ENCODE data around the gene CACHD1. TPM values are rescaled to one million over a fixed set of nuclear protein-coding genes. Genes with fewer than 3 reads are reported as not detected.

The CACHD1 gene
- polyA plus RNA-seq, 2 of the 4 experiments (the other 2 are of a cell fraction): 0.72 to 1.6 TPM

DNA sequence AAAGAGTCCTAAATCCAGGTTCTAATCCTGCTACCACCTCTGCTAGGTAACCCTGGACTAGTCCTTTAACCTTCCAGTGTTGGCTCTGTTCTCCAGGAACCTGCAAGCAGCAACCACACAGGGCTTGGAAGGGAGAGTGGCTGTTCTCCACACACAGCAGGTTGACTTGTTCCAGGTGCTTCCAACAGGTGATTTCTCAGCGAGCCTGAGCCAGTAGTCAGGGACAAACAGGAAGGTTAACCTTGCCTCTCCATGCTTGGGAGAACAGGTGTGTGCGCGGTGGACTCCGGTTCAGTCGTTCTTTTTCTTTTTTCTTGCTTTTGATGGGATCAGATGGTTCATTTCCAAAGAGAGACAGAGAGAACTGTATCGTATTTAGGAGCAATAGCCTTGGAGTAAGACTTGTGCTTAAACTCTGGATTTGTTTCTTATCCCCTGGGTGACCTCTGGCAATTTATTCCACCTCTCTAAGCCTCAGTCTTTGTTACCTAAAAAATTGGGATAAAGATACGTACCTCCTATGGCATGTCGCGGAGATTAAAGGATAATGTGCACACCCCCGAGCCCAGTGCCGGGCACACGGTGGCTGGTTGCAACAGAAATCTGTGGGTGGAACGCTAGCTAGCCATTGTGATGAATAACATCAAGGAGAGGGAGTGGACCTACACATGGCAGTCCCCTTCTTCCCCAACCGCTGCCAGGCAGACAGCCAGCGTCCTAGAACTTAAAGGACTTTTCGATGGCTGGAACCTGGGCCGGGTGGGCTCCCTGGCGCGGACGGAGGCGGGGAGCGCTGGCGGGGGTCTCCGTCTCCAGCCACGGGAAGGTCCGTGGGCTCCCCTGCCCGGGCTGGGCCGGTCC lies 583 bp upstream of the CACHD1 start:
- TF ChIP-seq KDM5A (IDR thresholded peaks at IDR 0.05) (no peak), SREBF2 (IDR thresholded peaks at IDR 0.05) (no peak), TP53 (CRISPR knock-in tag; IDR thresholded peaks at IDR 0.05) (no peak), ZFP36 (IDR thresholded peaks at IDR 0.05; ENCODE audit: borderline replicate concordance, partially characterized antibody) (no peak), RAD21 (conservative IDR thresholded peaks at IDR 0.05 in 1 of 2, IDR thresholded peaks at IDR 0.05 in 1 of 2) (no peak), MAFK (IDR thresholded peaks at IDR 0.05; ENCODE audit: partially characterized antibody) (no peak), SMC3 (IDR thresholded peaks at IDR 0.05) (no peak), NPAS2 (CRISPR knock-in tag; IDR thresholded peaks at IDR 0.05; ENCODE audit: borderline replicate concordance) (no peak), BHLHE40 (IDR thresholded peaks at IDR 0.05; ENCODE audit: low read depth, low read length) (no peak), EHMT2 (IDR thresholded peaks at IDR 0.05; ENCODE audit: low read depth) (no peak), JUN (IDR thresholded peaks at IDR 0.05) (no peak), FOXS1 (CRISPR knock-in tag; IDR thresholded peaks at IDR 0.05) (no peak), CBX2 (IDR thresholded peaks at IDR 0.05; ENCODE audit: borderline replicate concordance, low read depth) (no peak)
- TF ChIP-seq, protein P1, sequence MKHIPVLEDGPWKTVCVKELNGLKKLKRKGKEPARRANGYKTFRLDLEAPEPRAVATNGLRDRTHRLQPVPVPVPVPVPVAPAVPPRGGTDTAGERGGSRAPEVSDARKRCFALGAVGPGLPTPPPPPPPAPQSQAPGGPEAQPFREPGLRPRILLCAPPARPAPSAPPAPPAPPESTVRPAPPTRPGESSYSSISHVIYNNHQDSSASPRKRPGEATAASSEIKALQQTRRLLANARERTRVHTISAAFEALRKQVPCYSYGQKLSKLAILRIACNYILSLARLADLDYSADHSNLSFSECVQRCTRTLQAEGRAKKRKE (CRISPR knock-in tag; IDR thresholded peaks at IDR 0.05; ENCODE audit: low read depth): no peak
- TF ChIP-seq, protein P2, sequence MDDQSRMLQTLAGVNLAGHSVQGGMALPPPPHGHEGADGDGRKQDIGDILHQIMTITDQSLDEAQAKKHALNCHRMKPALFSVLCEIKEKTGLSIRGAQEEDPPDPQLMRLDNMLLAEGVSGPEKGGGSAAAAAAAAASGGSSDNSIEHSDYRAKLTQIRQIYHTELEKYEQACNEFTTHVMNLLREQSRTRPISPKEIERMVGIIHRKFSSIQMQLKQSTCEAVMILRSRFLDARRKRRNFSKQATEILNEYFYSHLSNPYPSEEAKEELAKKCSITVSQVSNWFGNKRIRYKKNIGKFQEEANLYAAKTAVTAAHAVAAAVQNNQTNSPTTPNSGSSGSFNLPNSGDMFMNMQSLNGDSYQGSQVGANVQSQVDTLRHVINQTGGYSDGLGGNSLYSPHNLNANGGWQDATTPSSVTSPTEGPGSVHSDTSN (IDR thresholded peaks at IDR 0.05): no peak
- H3K4me2 ChIP-seq: peak overlapping the region; percentile 93
- ATAC-seq (peak; percentile 30 to 42; a peak in 4 of 6 replicates), DNase-seq (ENCODE audit: low read depth in 1 of 2, low spot score in 1 of 2) (peak in 1 of 2 experiments; percentile 7), FAIRE-seq (no peak)
- no peaks in the 10 kb centered on the region for H3K9me3 ChIP-seq
- H3K4me3 ChIP-seq: peak overlapping the region; percentile 77
- H3K27ac ChIP-seq: peak overlapping the region; percentile 65 to 94
- H3K4me1 ChIP-seq: peaks cover 7% of the 10 kb centered on the region; the same call in 1 of the 3 replicates
- CTCF ChIA-PET: no interaction called here
- 28% methylated on average over 19 of the region's 28 CpGs for WGBS (ENCODE audit: missing lambda C conversion rate)
- POLR2A ChIA-PET: no interaction called here

DNA sequence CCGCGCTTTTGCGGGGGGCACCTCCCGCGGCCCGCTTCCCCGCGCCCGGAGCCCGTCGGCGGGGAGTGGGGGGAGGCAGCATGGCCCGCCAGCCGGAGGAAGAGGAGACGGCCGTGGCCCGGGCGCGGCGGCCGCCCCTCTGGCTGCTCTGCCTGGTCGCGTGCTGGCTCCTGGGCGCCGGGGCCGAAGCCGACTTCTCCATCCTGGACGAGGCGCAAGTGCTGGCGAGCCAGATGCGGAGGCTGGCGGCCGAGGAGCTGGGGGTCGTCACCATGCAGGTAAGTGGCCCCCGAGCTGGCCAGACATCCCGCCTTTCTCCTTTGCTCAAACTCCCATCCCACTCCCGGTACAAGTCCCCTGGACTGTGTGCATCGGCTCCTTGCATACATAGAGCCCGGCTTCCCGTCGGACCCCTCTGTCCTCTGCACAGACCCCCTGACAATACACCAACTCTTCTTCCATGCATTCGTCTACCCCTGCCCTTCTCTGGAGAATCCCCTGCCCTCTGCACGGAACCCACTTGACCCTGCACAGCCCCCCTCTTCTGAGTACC lies 812 bp downstream of the CACHD1 start:
- TF ChIP-seq HOXB13 (CRISPR knock-in tag; IDR thresholded peaks at IDR 0.05; ENCODE audit: low read depth) (no peak), ZSCAN20 (CRISPR knock-in tag; IDR thresholded peaks at IDR 0.05) (no peak), ZNF302 (CRISPR knock-in tag; IDR thresholded peaks at IDR 0.05) (no peak), SREBF2 (IDR thresholded peaks at IDR 0.05) (no peak), GATA3 (IDR thresholded peaks at IDR 0.05; ENCODE audit: borderline replicate concordance) (no peak), CBX8 (IDR thresholded peaks at IDR 0.05) (no peak), POLR2A (IDR thresholded peaks at IDR 0.05; ENCODE audit: low read length) (no peak), FOXS1 (CRISPR knock-in tag; IDR thresholded peaks at IDR 0.05) (no peak), EP300 (IDR thresholded peaks at IDR 0.05) (no peak), NFE2L2 (conservative IDR thresholded peaks at IDR 0.05; ENCODE audit: low read length) (no peak), ZFP36 (IDR thresholded peaks at IDR 0.05; ENCODE audit: borderline replicate concordance, partially characterized antibody) (no peak), RAD21 (conservative IDR thresholded peaks at IDR 0.05 in 1 of 2, IDR thresholded peaks at IDR 0.05 in 1 of 2) (no peak), FOSL2 (IDR thresholded peaks at IDR 0.05) (no peak), FOSL2 (CRISPR knock-in tag; IDR thresholded peaks at IDR 0.05) (no peak), BHLHE40 (IDR thresholded peaks at IDR 0.05; ENCODE audit: low read depth, low read length) (no peak), RNF2 (IDR thresholded peaks at IDR 0.05; ENCODE audit: borderline replicate concordance, low read depth) (no peak), MYC (IDR thresholded peaks at IDR 0.05; ENCODE audit: borderline replicate concordance, low read length) (no peak)
- TF ChIP-seq, protein P3, sequence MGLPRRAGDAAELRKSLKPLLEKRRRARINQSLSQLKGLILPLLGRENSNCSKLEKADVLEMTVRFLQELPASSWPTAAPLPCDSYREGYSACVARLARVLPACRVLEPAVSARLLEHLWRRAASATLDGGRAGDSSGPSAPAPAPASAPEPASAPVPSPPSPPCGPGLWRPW (IDR thresholded peaks at IDR 0.05): no peak
- TF ChIP-seq, protein P4, sequence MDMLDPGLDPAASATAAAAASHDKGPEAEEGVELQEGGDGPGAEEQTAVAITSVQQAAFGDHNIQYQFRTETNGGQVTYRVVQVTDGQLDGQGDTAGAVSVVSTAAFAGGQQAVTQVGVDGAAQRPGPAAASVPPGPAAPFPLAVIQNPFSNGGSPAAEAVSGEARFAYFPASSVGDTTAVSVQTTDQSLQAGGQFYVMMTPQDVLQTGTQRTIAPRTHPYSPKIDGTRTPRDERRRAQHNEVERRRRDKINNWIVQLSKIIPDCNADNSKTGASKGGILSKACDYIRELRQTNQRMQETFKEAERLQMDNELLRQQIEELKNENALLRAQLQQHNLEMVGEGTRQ (IDR thresholded peaks at IDR 0.05): no peak
- TF ChIP-seq, protein P5, sequence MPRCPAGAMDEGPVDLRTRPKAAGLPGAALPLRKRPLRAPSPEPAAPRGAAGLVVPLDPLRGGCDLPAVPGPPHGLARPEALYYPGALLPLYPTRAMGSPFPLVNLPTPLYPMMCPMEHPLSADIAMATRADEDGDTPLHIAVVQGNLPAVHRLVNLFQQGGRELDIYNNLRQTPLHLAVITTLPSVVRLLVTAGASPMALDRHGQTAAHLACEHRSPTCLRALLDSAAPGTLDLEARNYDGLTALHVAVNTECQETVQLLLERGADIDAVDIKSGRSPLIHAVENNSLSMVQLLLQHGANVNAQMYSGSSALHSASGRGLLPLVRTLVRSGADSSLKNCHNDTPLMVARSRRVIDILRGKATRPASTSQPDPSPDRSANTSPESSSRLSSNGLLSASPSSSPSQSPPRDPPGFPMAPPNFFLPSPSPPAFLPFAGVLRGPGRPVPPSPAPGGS (IDR thresholded peaks at IDR 0.05): no peak
- FAIRE-seq (no peak), ATAC-seq (peak; percentile 66 to 74; a peak in 5 of 6 replicates), DNase-seq (ENCODE audit: low read depth in 1 of 2, low spot score in 1 of 2) (peak; percentile 6 to 15)
- H3K4me1 ChIP-seq: peaks cover 7% of the 10 kb centered on the region; the same call in 1 of the 3 replicates
- 1% methylated on average over 16 of the region's 43 CpGs for WGBS (ENCODE audit: missing lambda C conversion rate)
- no peaks in the 10 kb centered on the region for H3K9me3 ChIP-seq
- peak overlapping the region; percentile 65 to 94 for H3K27ac ChIP-seq
- H3K4me2 ChIP-seq: peak overlapping the region; percentile 93
- peak overlapping the region; percentile 77 for H3K4me3 ChIP-seq
- POLR2A ChIA-PET: no interaction called here
- CTCF ChIA-PET: no interaction called here
